ENCODE measurements around the gene ICA1L.
"Not testable (repeated sequence)": the region's sequence is repeated elsewhere in the genome, so short reads cannot be mapped to it uniquely, and the experiment has no call there.

ICA1L gene

GRCh38 chr2:202813387-202813786 lies 58.2 kb downstream of the ICA1L start:
- H3K9ac ChIP-seq (ENCODE audit: low read length): no peak overlapping the region
- no peaks in the 10 kb centered on the region for H3K4me1 ChIP-seq (ENCODE audit: control insufficient read depth, low read depth, low read length)
- no peak overlapping the region for H3K4me3 ChIP-seq (ENCODE audit: low read length)
- no peak overlapping the region for H3K27ac ChIP-seq (ENCODE audit: low read length)
- H3K27me3 ChIP-seq (ENCODE audit: control insufficient read depth, insufficient read depth, low read length): no peaks in the 10 kb centered on the region
- H3K9me3 ChIP-seq (ENCODE audit: control insufficient read depth, low read depth, low read length): no peaks in the 10 kb centered on the region
- no peaks in the 10 kb centered on the region for H3K36me3 ChIP-seq (ENCODE audit: control insufficient read depth, low read depth, low read length)

GRCh38 chr2:202808754-202809153 lies 62.8 kb downstream of the ICA1L start:
- Histone ChIP-seq H3K4me1 (ENCODE audit: control insufficient read depth, low read depth, low read length) (peaks cover 4% of the 10 kb centered on the region), H3K9ac (ENCODE audit: low read length) (no peak overlapping the region), H3K27ac (ENCODE audit: low read length) (no peak overlapping the region), H3K4me3 (ENCODE audit: low read length) (no peak overlapping the region), H3K27me3 (ENCODE audit: control insufficient read depth, insufficient read depth, low read length) (no peaks in the 10 kb centered on the region), H3K36me3 (ENCODE audit: control insufficient read depth, low read depth, low read length) (no peaks in the 10 kb centered on the region), H3K9me3 (ENCODE audit: control insufficient read depth, low read depth, low read length) (no peaks in the 10 kb centered on the region)

GRCh38 chr2:202807431-202808138 lies 64.0 kb downstream of the ICA1L start:
- H3K27ac ChIP-seq (ENCODE audit: low read length); H3K9ac ChIP-seq (ENCODE audit: low read length); H3K36me3 ChIP-seq (ENCODE audit: control insufficient read depth, low read depth, low read length); H3K4me1 ChIP-seq (ENCODE audit: control insufficient read depth, low read depth, low read length); H3K4me3 ChIP-seq (ENCODE audit: low read length); H3K27me3 ChIP-seq (ENCODE audit: control insufficient read depth, insufficient read depth, low read length); H3K9me3 ChIP-seq (ENCODE audit: control insufficient read depth, low read depth, low read length): not testable (repeated sequence)

- H3K9me3 ChIP-seq (ENCODE audit: control insufficient read depth, low read depth, low read length); H3K27me3 ChIP-seq (ENCODE audit: control insufficient read depth, insufficient read depth, low read length); H3K4me3 ChIP-seq (ENCODE audit: low read length); H3K9ac ChIP-seq (ENCODE audit: low read length); H3K36me3 ChIP-seq (ENCODE audit: control insufficient read depth, low read depth, low read length); H3K27ac ChIP-seq (ENCODE audit: low read length): not testable (repeated sequence)
- H3K4me1 ChIP-seq (ENCODE audit: control insufficient read depth, low read depth, low read length): peaks cover 10% of the 10 kb centered on the region
Measured at GRCh38 chr2:202805911-202806310, 65.7 kb downstream of the ICA1L start.

GRCh38 chr2:202797944-202798343 lies 73.6 kb downstream of the ICA1L start:
- H3K36me3 ChIP-seq (ENCODE audit: control insufficient read depth, low read depth, low read length): no peaks in the 10 kb centered on the region
- no peaks in the 10 kb centered on the region for H3K9me3 ChIP-seq (ENCODE audit: control insufficient read depth, low read depth, low read length)
- no peaks in the 10 kb centered on the region for H3K27me3 ChIP-seq (ENCODE audit: control insufficient read depth, insufficient read depth, low read length)
- H3K4me3 ChIP-seq (ENCODE audit: low read length): no peak overlapping the region
- H3K4me1 ChIP-seq (ENCODE audit: control insufficient read depth, low read depth, low read length): peaks cover 6% of the 10 kb centered on the region
- no peak overlapping the region for H3K27ac ChIP-seq (ENCODE audit: low read length)
- no peak overlapping the region for H3K9ac ChIP-seq (ENCODE audit: low read length)

- Histone ChIP-seq H3K9me3 (ENCODE audit: control insufficient read depth, low read depth, low read length) (no peaks in the 10 kb centered on the region), H3K36me3 (ENCODE audit: control insufficient read depth, low read depth, low read length) (no peaks in the 10 kb centered on the region), H3K9ac (ENCODE audit: low read length) (no peak overlapping the region), H3K4me3 (ENCODE audit: low read length) (no peak overlapping the region), H3K27ac (ENCODE audit: low read length) (no peak overlapping the region), H3K4me1 (ENCODE audit: control insufficient read depth, low read depth, low read length) (no peaks in the 10 kb centered on the region), H3K27me3 (ENCODE audit: control insufficient read depth, insufficient read depth, low read length) (no peaks in the 10 kb centered on the region)
Measured at GRCh38 chr2:202790676-202791075, 80.9 kb downstream of the ICA1L start.

- no peak overlapping the region for H3K27ac ChIP-seq (ENCODE audit: low read length)
Measured at GRCh38 chr2:202786842-202787241, 84.7 kb downstream of the ICA1L start.

GRCh38 chr2:202782940-202783558 lies 88.5 kb downstream of the ICA1L start:
- Histone ChIP-seq H3K27ac (ENCODE audit: low read length) (no peak overlapping the region), H3K27me3 (ENCODE audit: control insufficient read depth, insufficient read depth, low read length) (no peaks in the 10 kb centered on the region), H3K4me3 (ENCODE audit: low read length) (no peak overlapping the region), H3K9me3 (ENCODE audit: control insufficient read depth, low read depth, low read length) (no peaks in the 10 kb centered on the region), H3K4me1 (ENCODE audit: control insufficient read depth, low read depth, low read length) (no peaks in the 10 kb centered on the region), H3K36me3 (ENCODE audit: control insufficient read depth, low read depth, low read length) (peaks cover 8% of the 10 kb centered on the region), H3K9ac (ENCODE audit: low read length) (no peak overlapping the region)

More at GRCh38 chr2:202786842-202787241, 84.7 kb downstream of the ICA1L start:
- Histone ChIP-seq H3K4me1 (ENCODE audit: control insufficient read depth, low read depth, low read length) (no peaks in the 10 kb centered on the region), H3K9me3 (ENCODE audit: control insufficient read depth, low read depth, low read length) (no peaks in the 10 kb centered on the region), H3K9ac (ENCODE audit: low read length) (no peak overlapping the region), H3K4me3 (ENCODE audit: low read length) (no peak overlapping the region), H3K27me3 (ENCODE audit: control insufficient read depth, insufficient read depth, low read length) (no peaks in the 10 kb centered on the region), H3K36me3 (ENCODE audit: control insufficient read depth, low read depth, low read length) (peaks cover 2% of the 10 kb centered on the region)

GRCh38 chr2:202780514-202781021 lies 91.0 kb downstream of the ICA1L start:
- Histone ChIP-seq H3K27ac (ENCODE audit: low read length) (no peak overlapping the region), H3K4me1 (ENCODE audit: control insufficient read depth, low read depth, low read length) (no peaks in the 10 kb centered on the region), H3K27me3 (ENCODE audit: control insufficient read depth, insufficient read depth, low read length) (no peaks in the 10 kb centered on the region), H3K36me3 (ENCODE audit: control insufficient read depth, low read depth, low read length) (peaks cover 8% of the 10 kb centered on the region), H3K4me3 (ENCODE audit: low read length) (no peak overlapping the region), H3K9ac (ENCODE audit: low read length) (no peak overlapping the region), H3K9me3 (ENCODE audit: control insufficient read depth, low read depth, low read length) (no peaks in the 10 kb centered on the region)

GRCh38 chr2:202778217-202778616 lies 93.3 kb downstream of the ICA1L start:
- no peak overlapping the region for H3K4me3 ChIP-seq (ENCODE audit: low read length)
- no peak overlapping the region for H3K27ac ChIP-seq (ENCODE audit: low read length)
- no peaks in the 10 kb centered on the region for H3K27me3 ChIP-seq (ENCODE audit: control insufficient read depth, insufficient read depth, low read length)
- no peaks in the 10 kb centered on the region for H3K9me3 ChIP-seq (ENCODE audit: control insufficient read depth, low read depth, low read length)
- H3K36me3 ChIP-seq (ENCODE audit: control insufficient read depth, low read depth, low read length): peaks cover 12% of the 10 kb centered on the region
- H3K9ac ChIP-seq (ENCODE audit: low read length): no peak overlapping the region
- H3K4me1 ChIP-seq (ENCODE audit: control insufficient read depth, low read depth, low read length): no peaks in the 10 kb centered on the region

- H3K27me3 ChIP-seq (ENCODE audit: control insufficient read depth, insufficient read depth, low read length): no peaks in the 10 kb centered on the region
- H3K36me3 ChIP-seq (ENCODE audit: control insufficient read depth, low read depth, low read length): peaks cover 13% of the 10 kb centered on the region
- H3K27ac ChIP-seq (ENCODE audit: low read length): no peak overlapping the region
- H3K4me3 ChIP-seq (ENCODE audit: low read length): no peak overlapping the region
- H3K9ac ChIP-seq (ENCODE audit: low read length): no peak overlapping the region
- H3K9me3 ChIP-seq (ENCODE audit: control insufficient read depth, low read depth, low read length): no peaks in the 10 kb centered on the region
- peaks cover 5% of the 10 kb centered on the region for H3K4me1 ChIP-seq (ENCODE audit: control insufficient read depth, low read depth, low read length)
Measured at GRCh38 chr2:202774104-202774503, 97.5 kb downstream of the ICA1L start.
